ENCODE data around the gene B3GAT2. TPM values are rescaled to one million over a fixed set of nuclear protein-coding genes. Genes with fewer than 3 reads are reported as not detected.

B3GAT2 gene
- total and polyA plus RNA-seq, 2 donors from 2014 or later: not detected

GRCh38 chr6:70985156-70985555, 28.3 kb upstream of the B3GAT2 start:
- no peaks in the 10 kb centered on the region for H3K27me3 ChIP-seq (ENCODE audit: control insufficient read depth, insufficient read depth, low read length)
- intact Hi-C loops (cut with DNase I): no loop called here
- DNase-seq: no peak
- H3K9me3 ChIP-seq (ENCODE audit: control insufficient read depth in 2 of 3, insufficient read depth in 1 of 3, low read length in 3 of 3): no peaks in the 10 kb centered on the region
- no peaks in the 10 kb centered on the region for H3K4me1 ChIP-seq (ENCODE audit: control insufficient read depth in 2 of 3, insufficient read depth in 2 of 3, low read depth in 1 of 3, low read length in 3 of 3)
- H3K27ac ChIP-seq (ENCODE audit: low read depth in 2 of 2, low read length in 2 of 2): no peak overlapping the region
- no peak for FAIRE-seq
- H3K9ac ChIP-seq (ENCODE audit: low read length in 3 of 3): no peak overlapping the region
- no peaks in the 10 kb centered on the region for H3K36me3 ChIP-seq (ENCODE audit: control insufficient read depth in 2 of 3, insufficient read depth in 3 of 3, low read length in 3 of 3)
- no peak for TF ChIP-seq CTCF (IDR thresholded peaks at IDR 0.05; ENCODE audit: borderline replicate concordance, extremely low read depth, insufficient read depth)
- H3K4me3 ChIP-seq (ENCODE audit: low read length in 3 of 3): no peak overlapping the region

- no peak for DNase-seq
- no peak for FAIRE-seq
- Histone ChIP-seq H3K4me1 (ENCODE audit: control insufficient read depth in 2 of 3, insufficient read depth in 2 of 3, low read depth in 1 of 3, low read length in 3 of 3) (no peaks in the 10 kb centered on the region), H3K9me3 (ENCODE audit: control insufficient read depth in 2 of 3, insufficient read depth in 1 of 3, low read length in 3 of 3) (no peaks in the 10 kb centered on the region), H3K27me3 (ENCODE audit: control insufficient read depth, insufficient read depth, low read length) (no peaks in the 10 kb centered on the region), H3K36me3 (ENCODE audit: control insufficient read depth in 2 of 3, insufficient read depth in 3 of 3, low read length in 3 of 3) (no peaks in the 10 kb centered on the region), H3K4me3 (ENCODE audit: low read length in 3 of 3) (no peak overlapping the region), H3K9ac (ENCODE audit: low read length in 3 of 3) (no peak overlapping the region), H3K27ac (ENCODE audit: low read depth in 2 of 2, low read length in 2 of 2) (no peak overlapping the region)
- TF ChIP-seq CTCF (IDR thresholded peaks at IDR 0.05; ENCODE audit: borderline replicate concordance, extremely low read depth, insufficient read depth): no peak
- intact Hi-C loops (cut with DNase I): no loop called here
Observed at GRCh38 chr6:70982747-70983146, 25.9 kb upstream of the B3GAT2 start.

- Histone ChIP-seq H3K36me3 (ENCODE audit: control insufficient read depth in 2 of 3, insufficient read depth in 3 of 3, low read length in 3 of 3) (no peaks in the 10 kb centered on the region), H3K4me3 (ENCODE audit: low read length in 3 of 3) (no peak overlapping the region), H3K4me1 (ENCODE audit: control insufficient read depth in 2 of 3, insufficient read depth in 2 of 3, low read depth in 1 of 3, low read length in 3 of 3) (no peaks in the 10 kb centered on the region), H3K9ac (ENCODE audit: low read length in 3 of 3) (no peak overlapping the region), H3K9me3 (ENCODE audit: control insufficient read depth in 2 of 3, insufficient read depth in 1 of 3, low read length in 3 of 3) (no peaks in the 10 kb centered on the region), H3K27me3 (ENCODE audit: control insufficient read depth, insufficient read depth, low read length) (no peaks in the 10 kb centered on the region), H3K27ac (ENCODE audit: low read depth in 2 of 2, low read length in 2 of 2) (no peak overlapping the region)
- DNase-seq: peak in 4 of 5 donors; percentile 12 to 44 (median 25)
- TF ChIP-seq CTCF (IDR thresholded peaks at IDR 0.05; ENCODE audit: borderline replicate concordance, extremely low read depth, insufficient read depth): no peak
- no peak for FAIRE-seq
- intact Hi-C loops (cut with DNase I): no loop called here
Observed at GRCh38 chr6:70980727-70981126, 23.9 kb upstream of the B3GAT2 start.

GRCh38 chr6:70973604-70974003, 16.7 kb upstream of the B3GAT2 start:
- no peak for DNase-seq

More at GRCh38 chr6:70973604-70974003, 16.7 kb upstream of the B3GAT2 start:
- intact Hi-C loops (cut with DNase I): no loop called here
- Histone ChIP-seq H3K27ac (ENCODE audit: low read depth in 2 of 2, low read length in 2 of 2) (no peak overlapping the region), H3K9ac (ENCODE audit: low read length in 3 of 3) (no peak overlapping the region), H3K4me1 (ENCODE audit: control insufficient read depth in 2 of 3, insufficient read depth in 2 of 3, low read depth in 1 of 3, low read length in 3 of 3) (no peaks in the 10 kb centered on the region), H3K27me3 (ENCODE audit: control insufficient read depth, insufficient read depth, low read length) (no peaks in the 10 kb centered on the region), H3K4me3 (ENCODE audit: low read length in 3 of 3) (no peak overlapping the region), H3K9me3 (ENCODE audit: control insufficient read depth in 2 of 3, insufficient read depth in 1 of 3, low read length in 3 of 3) (no peaks in the 10 kb centered on the region), H3K36me3 (ENCODE audit: control insufficient read depth in 2 of 3, insufficient read depth in 3 of 3, low read length in 3 of 3) (no peaks in the 10 kb centered on the region)
- TF ChIP-seq CTCF (IDR thresholded peaks at IDR 0.05; ENCODE audit: borderline replicate concordance, extremely low read depth, insufficient read depth): no peak
- FAIRE-seq: no peak

Measured in kidney (tissue), 14 donors.